Right lobe of liver (tissue), 4 donors: Measurements from ENCODE around the gene TMEM74B.

Experiments
- CTCF ChIP-seq, 4 donors: fragments of 200-600 bp in 3 of 4; fragments of 450-650 bp in 1 of 4; IDR thresholded peaks; one replicate each; pipeline versions ENCODE4 v1.5.1 to v1.8.0; 2016 to 2022; ENCODE audit warnings: antibody characterized with exemption in 4 of 4, mild to moderate bottlenecking in 2 of 4
- POLR2A ChIP-seq: fragments of 450-650 bp; IDR thresholded peaks from one replicate; pipeline ENCODE4 v1.6.1; 2017; ENCODE audit warnings: antibody characterized with exemption, mild to moderate bottlenecking
- donor health status: DM: no; HTN: no; CAD: no.
- donor health status: DM: no; HTN: no; CAD: no.
- donor health status: DM: no; HTN: yes; CAD: no.

- TF ChIP-seq POLR2A (no peak), CTCF (IDR thresholded peaks at IDR 0.05) (no peak)
These were observed 19.3 kb upstream of the TMEM74B start for GRCh38 chr20:1204113-1204512.
